HEK293 (cell line): ENCODE data around the gene ATOH8.

ENCODE experiments used
- CTCF ChIA-PET: fragments of 350-600 bp; formaldehyde crosslinking; extraction: SDS; loops from one replicate; lab custom pipeline; 2021; ENCODE audit warnings: antibody characterized with exemption; lab: Yijun Ruan, JAX
- POLR2A ChIA-PET: fragments of 300-600 bp; formaldehyde crosslinking; extraction: SDS; loops from one replicate; lab custom pipeline; 2020; ENCODE audit warnings: antibody characterized with exemption, inconsistent platforms; lab: Yijun Ruan, JAX
- H3K27ac ChIP-seq: fragments of 200-500 bp; sonication (Bioruptor generic); 2 replicates; pipeline ENCODE4 v1.5.1; 2014; ENCODE audit warnings: low read depth, low read length, control low read depth, inconsistent platforms; ENCODE audit errors: extremely low read depth
- H3K36me3 ChIP-seq, 2 experiments: fragments of 200-500 bp in 1 of 2; sonication (Bioruptor generic) in 1 of 2; 1 replicate in 1 of 2; 2 replicates in 1 of 2; pipeline ENCODE4 v1.5.1; 2014 to 2017; ENCODE audit warnings: inconsistent platforms in 2 of 2, low read length in 2 of 2; ENCODE audit not compliant: control insufficient read depth in 2 of 2, insufficient read depth in 1 of 2
- H3K4me1 ChIP-seq: fragments of 200-500 bp; sonication (Bioruptor generic); 2 replicates; pipeline ENCODE4 v1.5.1; 2014; ENCODE audit warnings: mild to moderate bottlenecking, low read length, inconsistent platforms; ENCODE audit not compliant: control insufficient read depth, insufficient read depth
- H3K4me3 ChIP-seq: 2 replicates; pipeline ENCODE4 v1.5.1; 2011; ENCODE audit warnings: low read depth, mild to moderate bottlenecking, control low read depth, low read length, moderate library complexity
- H3K9me3 ChIP-seq: fragments of 200-500 bp; sonication (Bioruptor generic); 2 replicates; pipeline ENCODE4 v1.5.1; 2014; ENCODE audit warnings: low read depth, low read length, inconsistent platforms; ENCODE audit not compliant: control insufficient read depth, insufficient read depth
- EGR2 ChIP-seq: fragments of 450-650 bp; formaldehyde crosslinking; IDR thresholded peaks from 2 replicates; pipeline ENCODE4 v1.5.1; 2016; ENCODE audit warnings: low read depth, missing biosample characterization, missing genetic modification characterization
- PRDM1 ChIP-seq: fragments of 450-650 bp; formaldehyde crosslinking; IDR thresholded peaks from 2 replicates; pipeline ENCODE4; 2016; ENCODE audit warnings: missing biosample characterization, missing genetic modification characterization
- PRDM10 ChIP-seq: fragments of 450-650 bp; formaldehyde crosslinking; IDR thresholded peaks from 2 replicates; pipeline ENCODE4 v1.5.1; 2016; ENCODE audit warnings: missing biosample characterization, missing genetic modification characterization
- SP3 ChIP-seq: fragments of 450-650 bp; formaldehyde crosslinking; IDR thresholded peaks from 2 replicates; pipeline ENCODE4 v1.5.1; 2016; ENCODE audit warnings: missing biosample characterization, missing genetic modification characterization
- TRIM28 ChIP-seq: IDR thresholded peaks from 2 replicates; pipeline ENCODE4 v1.6.1; 2011; ENCODE audit warnings: low read length, control low read depth, borderline replicate concordance
- ZBTB8A ChIP-seq: fragments of 450-650 bp; formaldehyde crosslinking; IDR thresholded peaks from 2 replicates; pipeline ENCODE4 v1.5.1; 2016; ENCODE audit warnings: missing biosample characterization, missing genetic modification characterization
- ZEB2 ChIP-seq: fragments of 450-650 bp; formaldehyde crosslinking; IDR thresholded peaks from 2 replicates; pipeline ENCODE4 v1.5.1; 2016; ENCODE audit warnings: missing biosample characterization, missing genetic modification characterization
- ZFP37 ChIP-seq: fragments of 450-650 bp; formaldehyde crosslinking; IDR thresholded peaks from 2 replicates; pipeline ENCODE4 v1.5.1; 2016; ENCODE audit warnings: missing biosample characterization, missing genetic modification characterization
- ZNF10 ChIP-seq: fragments of 450-650 bp; formaldehyde crosslinking; IDR thresholded peaks from 2 replicates; pipeline ENCODE4 v1.5.1; 2017; ENCODE audit warnings: missing biosample characterization, missing genetic modification characterization
- ZNF175 ChIP-seq: fragments of 450-650 bp; formaldehyde crosslinking; IDR thresholded peaks from 2 replicates; pipeline ENCODE4 v1.5.1; 2016; ENCODE audit warnings: missing biosample characterization, missing genetic modification characterization
- ZNF211 ChIP-seq: fragments of 450-650 bp; formaldehyde crosslinking; IDR thresholded peaks from 2 replicates; pipeline ENCODE4 v1.5.1; 2016; ENCODE audit warnings: low read depth, missing biosample characterization, missing genetic modification characterization
- ZNF24 ChIP-seq: fragments of 450-650 bp; formaldehyde crosslinking; IDR thresholded peaks from 2 replicates; pipeline ENCODE4 v1.5.1; 2016; ENCODE audit warnings: missing biosample characterization, missing genetic modification characterization
- ZNF324 ChIP-seq: fragments of 450-650 bp; formaldehyde crosslinking; IDR thresholded peaks from 2 replicates; pipeline ENCODE4 v1.5.1; 2016; ENCODE audit warnings: missing biosample characterization, missing genetic modification characterization
- ZNF488 ChIP-seq: fragments of 450-650 bp; formaldehyde crosslinking; IDR thresholded peaks from 2 replicates; pipeline ENCODE4 v1.5.1; 2016; ENCODE audit warnings: missing biosample characterization, missing genetic modification characterization
- ZNF513 ChIP-seq: fragments of 450-650 bp; IDR thresholded peaks from 2 replicates; pipeline ENCODE4 v1.5.1; 2018; ENCODE audit warnings: missing biosample characterization, missing genetic modification characterization
- ZNF518A ChIP-seq: fragments of 450-650 bp; formaldehyde crosslinking; conservative IDR thresholded peaks from 2 replicates; pipeline ENCODE4 v1.5.1; 2016; ENCODE audit warnings: low read depth, missing biosample characterization, missing genetic modification characterization
- ZNF548 ChIP-seq: fragments of 450-650 bp; formaldehyde crosslinking; IDR thresholded peaks from 2 replicates; pipeline ENCODE4 v1.5.1; 2016; ENCODE audit warnings: missing biosample characterization, missing genetic modification characterization
- ZNF560 ChIP-seq: fragments of 450-650 bp; formaldehyde crosslinking; IDR thresholded peaks from 2 replicates; pipeline ENCODE4 v1.5.1; 2017; ENCODE audit warnings: missing biosample characterization, missing genetic modification characterization, borderline replicate concordance
- ZNF654 ChIP-seq: fragments of 450-650 bp; formaldehyde crosslinking; IDR thresholded peaks from 2 replicates; pipeline ENCODE4 v1.5.1; 2016; ENCODE audit warnings: low read depth, missing biosample characterization, missing genetic modification characterization
- ZNF660 ChIP-seq: fragments of 450-650 bp; IDR thresholded peaks from 2 replicates; pipeline ENCODE4 v1.5.1; 2018; ENCODE audit warnings: missing biosample characterization, mild to moderate bottlenecking, missing genetic modification characterization
- ZNF791 ChIP-seq: fragments of 450-650 bp; formaldehyde crosslinking; IDR thresholded peaks from 2 replicates; pipeline ENCODE4 v1.5.1; 2016; ENCODE audit warnings: missing biosample characterization, missing genetic modification characterization
- ZSCAN16 ChIP-seq: fragments of 450-650 bp; formaldehyde crosslinking; IDR thresholded peaks from 2 replicates; pipeline ENCODE4 v1.5.1; 2016; ENCODE audit warnings: missing biosample characterization, missing genetic modification characterization
- TF ChIP-seq, protein P1 (sequence below): fragments of 450-650 bp; formaldehyde crosslinking; IDR thresholded peaks from 2 replicates; pipeline ENCODE4 v1.5.1; 2016; ENCODE audit warnings: missing biosample characterization, missing genetic modification characterization
- TF ChIP-seq, protein P2 (sequence below): fragments of 450-650 bp; formaldehyde crosslinking; IDR thresholded peaks from 2 replicates; pipeline ENCODE4 v1.5.1; 2016; ENCODE audit warnings: missing biosample characterization, missing genetic modification characterization

Gene ATOH8

GRCh38 chr2:85706599-85707296, 47.0 kb upstream of the ATOH8 start (continued):
- no peak for TF ChIP-seq ZNF513 (tag by site-specific recombination)
- TF ChIP-seq, all 188 proteins: peak for 0

DNA sequence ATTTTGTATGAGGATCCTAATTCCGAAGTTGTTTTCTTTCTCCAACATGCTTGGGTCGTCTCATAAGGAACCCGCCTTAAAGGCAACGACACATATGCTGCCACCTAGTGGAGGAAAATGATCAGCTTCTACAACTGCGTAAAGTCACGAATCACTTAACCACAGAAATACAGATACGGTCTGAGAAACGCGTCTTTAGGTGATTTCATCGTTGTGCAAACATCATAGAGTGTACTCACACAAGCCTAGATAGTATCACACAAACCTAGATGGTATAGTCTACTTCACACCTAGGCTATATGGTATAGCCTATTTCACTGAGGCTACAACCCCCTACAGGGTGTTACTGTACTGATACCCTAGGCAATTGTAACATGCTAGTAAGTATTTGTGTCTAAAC, 46.5 kb upstream of the ATOH8 start:
- H3K4me3 ChIP-seq, result no peak overlapping the region
- ChIA-PET CTCF (interaction anchor here (0.7 to 7.1 kb wide), 27 partner anchors 9 to 318 kb away, joined by 3 to 54 read pairs (median 5); partner anchors contain the start of gene GNLY), POLR2A (no interaction called here)
- no peaks in the 10 kb centered on the region for H3K4me1 ChIP-seq
- H3K9me3 ChIP-seq, result no peaks in the 10 kb centered on the region
- no peaks in the 10 kb centered on the region for H3K36me3 ChIP-seq
- no peak overlapping the region for H3K27ac ChIP-seq
- TF ChIP-seq ZNF24 (tag by site-specific recombination) (peak; percentile 78), TRIM28 (peak; percentile 68; the same call in 1 of the 2 replicates), ZNF211 (tag by site-specific recombination) (peak; percentile 90), ZSCAN16 (tag by site-specific recombination) (no peak), EGR2 (no peak), PRDM1 (tag by site-specific recombination) (no peak), ZEB2 (tag by site-specific recombination) (peak; percentile 69), ZNF175 (tag by site-specific recombination) (no peak), ZNF324 (tag by site-specific recombination) (0 out of 2 replicates have a peak, but pooled peaks have one; percentile 60), ZNF10 (tag by site-specific recombination) (no peak), PRDM10 (peak; percentile 100), ZNF488 (tag by site-specific recombination) (no peak), SP3 (tag by site-specific recombination) (peak; percentile 54), ZNF548 (tag by site-specific recombination) (no peak), ZNF791 (tag by site-specific recombination) (no peak), ZNF654 (tag by site-specific recombination) (peak; percentile 83), ZNF660 (tag by site-specific recombination) (peak; percentile 88), ZFP37 (tag by site-specific recombination) (no peak), ZNF518A (tag by site-specific recombination) (0 out of 2 replicates have a peak, but pooled peaks have one; percentile 30), ZNF560 (tag by site-specific recombination) (no peak), ZBTB8A (no peak)
- TF ChIP-seq, protein P1, sequence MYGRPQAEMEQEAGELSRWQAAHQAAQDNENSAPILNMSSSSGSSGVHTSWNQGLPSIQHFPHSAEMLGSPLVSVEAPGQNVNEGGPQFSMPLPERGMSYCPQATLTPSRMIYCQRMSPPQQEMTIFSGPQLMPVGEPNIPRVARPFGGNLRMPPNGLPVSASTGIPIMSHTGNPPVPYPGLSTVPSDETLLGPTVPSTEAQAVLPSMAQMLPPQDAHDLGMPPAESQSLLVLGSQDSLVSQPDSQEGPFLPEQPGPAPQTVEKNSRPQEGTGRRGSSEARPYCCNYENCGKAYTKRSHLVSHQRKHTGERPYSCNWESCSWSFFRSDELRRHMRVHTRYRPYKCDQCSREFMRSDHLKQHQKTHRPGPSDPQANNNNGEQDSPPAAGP (tag by site-specific recombination), result no peak
- TF ChIP-seq, protein P2, sequence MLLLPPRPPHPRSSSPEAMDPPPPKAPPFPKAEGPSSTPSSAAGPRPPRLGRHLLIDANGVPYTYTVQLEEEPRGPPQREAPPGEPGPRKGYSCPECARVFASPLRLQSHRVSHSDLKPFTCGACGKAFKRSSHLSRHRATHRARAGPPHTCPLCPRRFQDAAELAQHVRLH, result 0 out of 2 replicates have a peak, but pooled peaks have one; percentile 66
